Measurements from ENCODE around the gene AOAH. TPM values are rescaled to one million over a fixed set of nuclear protein-coding genes. Genes with fewer than 3 reads are reported as not detected.

AOAH gene
- total and polyA plus RNA-seq, 9 of the 15 experiments (the other 6 are each of a cell fraction or from before 2014, with no cell fraction given), result not detected

DNA sequence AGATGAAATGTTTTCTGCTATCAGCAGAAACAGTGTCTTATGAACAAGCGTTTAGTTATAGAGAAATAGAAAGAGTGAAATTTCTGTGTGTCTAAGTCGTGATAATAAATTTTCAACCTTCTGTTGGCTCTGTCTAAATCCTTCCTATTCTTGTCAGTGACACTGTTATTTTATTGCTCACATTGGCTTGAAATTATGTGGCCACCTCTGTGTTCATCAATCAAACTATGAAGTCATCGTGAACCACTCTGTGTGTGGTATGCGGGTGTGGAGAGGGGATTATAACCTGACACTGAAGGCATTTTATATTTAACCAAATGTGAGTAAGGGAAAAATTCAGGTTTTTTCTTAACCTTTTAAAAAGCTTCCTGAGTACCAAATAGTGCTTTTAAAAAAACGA is 12.3 kb downstream of the AOAH start:
- WGBS (ENCODE audit: insufficient coverage, low coverage, missing lambda C conversion rate), result 0% methylated on average over 5 of the region's 5 CpGs
- Histone ChIP-seq H3K4me1 (replicated peaks in 1 of 2; ENCODE audit: control insufficient read depth in 2 of 2, insufficient read depth in 2 of 2, low read length in 2 of 2) (no peaks in the 10 kb centered on the region), H3K36me3 (ENCODE audit: control insufficient read depth, insufficient read depth, low read length) (no peaks in the 10 kb centered on the region), H3K79me2 (ENCODE audit: control insufficient read depth, insufficient read depth, low read length) (no peaks in the 10 kb centered on the region), H3K4me2 (ENCODE audit: insufficient read depth, low read length) (no peak overlapping the region), H2AFZ (ENCODE audit: low read depth, low read length) (no peak overlapping the region), H3K9me1 (ENCODE audit: control insufficient read depth, insufficient read depth, low read length) (no peaks in the 10 kb centered on the region), H3K9ac (ENCODE audit: insufficient read depth in 1 of 2, low read depth in 2 of 2, low read length in 2 of 2) (no peak overlapping the region), H4K20me1 (replicated peaks; ENCODE audit: control insufficient read depth, insufficient read depth, low read length) (no peaks in the 10 kb centered on the region), H3K4me3 (no peak overlapping the region), H3K27me3 (ENCODE audit: control insufficient read depth in 2 of 2, insufficient read depth in 2 of 2, low read length in 2 of 2) (no peaks in the 10 kb centered on the region; a peak in 1 of 5 replicates), H3K9me3 (replicated peaks; ENCODE audit: control insufficient read depth, insufficient read depth, low read depth, low read length) (no peaks in the 10 kb centered on the region), H3K27ac (ENCODE audit: extremely low read depth, low read depth, low read length) (no peak overlapping the region)
- intact Hi-C loops (cut with micrococcal nuclease), result no loop called here
- FAIRE-seq (no peak), DNase-seq (ENCODE audit: extremely low read depth in 1 of 4, low spot score in 3 of 4) (no peak), ATAC-seq (no peak)
- in situ Hi-C loops (cut with MboI), result no loop called here
- TF ChIP-seq PRPF4 (IDR thresholded peaks at IDR 0.05; ENCODE audit: insufficient read depth, low read depth, low read length, poor library complexity, severe bottlenecking) (no peak), EZH2 (IDR thresholded peaks at IDR 0.05; ENCODE audit: borderline replicate concordance, low read depth, low read length) (no peak), RFX1 (IDR thresholded peaks at IDR 0.05) (no peak), MAFK (IDR thresholded peaks at IDR 0.05; ENCODE audit: low read length) (no peak), LCOR (CRISPR knock-in tag; IDR thresholded peaks at IDR 0.05) (no peak)
- TF ChIP-seq, protein P1, sequence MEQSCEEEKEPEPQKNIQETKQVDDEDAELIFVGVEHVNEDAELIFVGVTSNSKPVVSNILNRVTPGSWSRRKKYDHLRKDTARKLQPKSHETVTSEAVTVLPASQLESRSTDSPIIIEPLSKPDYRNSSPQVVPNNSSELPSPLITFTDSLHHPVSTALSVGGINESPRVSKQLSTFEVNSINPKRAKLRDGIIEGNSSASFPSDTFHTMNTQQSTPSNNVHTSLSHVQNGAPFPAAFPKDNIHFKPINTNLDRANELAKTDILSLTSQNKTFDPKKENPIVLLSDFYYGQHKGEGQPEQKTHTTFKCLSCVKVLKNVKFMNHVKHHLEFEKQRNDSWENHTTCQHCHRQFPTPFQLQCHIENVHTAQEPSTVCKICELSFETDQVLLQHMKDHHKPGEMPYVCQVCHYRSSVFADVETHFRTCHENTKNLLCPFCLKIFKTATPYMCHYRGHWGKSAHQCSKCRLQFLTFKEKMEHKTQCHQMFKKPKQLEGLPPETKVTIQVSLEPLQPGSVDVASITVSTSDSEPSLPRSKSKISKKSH (CRISPR knock-in tag; IDR thresholded peaks at IDR 0.05), result no peak
- TF ChIP-seq, protein P2, sequence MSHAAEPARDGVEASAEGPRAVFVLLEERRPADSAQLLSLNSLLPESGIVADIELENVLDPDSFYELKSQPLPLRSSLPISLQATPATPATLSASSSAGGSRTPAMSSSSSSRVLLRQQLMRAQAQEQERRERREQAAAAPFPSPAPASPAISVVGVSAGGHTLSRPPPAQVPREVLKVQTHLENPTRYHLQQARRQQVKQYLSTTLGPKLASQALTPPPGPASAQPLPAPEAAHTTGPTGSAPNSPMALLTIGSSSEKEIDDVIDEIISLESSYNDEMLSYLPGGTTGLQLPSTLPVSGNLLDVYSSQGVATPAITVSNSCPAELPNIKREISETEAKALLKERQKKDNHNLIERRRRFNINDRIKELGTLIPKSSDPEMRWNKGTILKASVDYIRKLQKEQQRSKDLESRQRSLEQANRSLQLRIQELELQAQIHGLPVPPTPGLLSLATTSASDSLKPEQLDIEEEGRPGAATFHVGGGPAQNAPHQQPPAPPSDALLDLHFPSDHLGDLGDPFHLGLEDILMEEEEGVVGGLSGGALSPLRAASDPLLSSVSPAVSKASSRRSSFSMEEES (CRISPR knock-in tag; IDR thresholded peaks at IDR 0.05), result no peak
- TF ChIP-seq, protein P3, sequence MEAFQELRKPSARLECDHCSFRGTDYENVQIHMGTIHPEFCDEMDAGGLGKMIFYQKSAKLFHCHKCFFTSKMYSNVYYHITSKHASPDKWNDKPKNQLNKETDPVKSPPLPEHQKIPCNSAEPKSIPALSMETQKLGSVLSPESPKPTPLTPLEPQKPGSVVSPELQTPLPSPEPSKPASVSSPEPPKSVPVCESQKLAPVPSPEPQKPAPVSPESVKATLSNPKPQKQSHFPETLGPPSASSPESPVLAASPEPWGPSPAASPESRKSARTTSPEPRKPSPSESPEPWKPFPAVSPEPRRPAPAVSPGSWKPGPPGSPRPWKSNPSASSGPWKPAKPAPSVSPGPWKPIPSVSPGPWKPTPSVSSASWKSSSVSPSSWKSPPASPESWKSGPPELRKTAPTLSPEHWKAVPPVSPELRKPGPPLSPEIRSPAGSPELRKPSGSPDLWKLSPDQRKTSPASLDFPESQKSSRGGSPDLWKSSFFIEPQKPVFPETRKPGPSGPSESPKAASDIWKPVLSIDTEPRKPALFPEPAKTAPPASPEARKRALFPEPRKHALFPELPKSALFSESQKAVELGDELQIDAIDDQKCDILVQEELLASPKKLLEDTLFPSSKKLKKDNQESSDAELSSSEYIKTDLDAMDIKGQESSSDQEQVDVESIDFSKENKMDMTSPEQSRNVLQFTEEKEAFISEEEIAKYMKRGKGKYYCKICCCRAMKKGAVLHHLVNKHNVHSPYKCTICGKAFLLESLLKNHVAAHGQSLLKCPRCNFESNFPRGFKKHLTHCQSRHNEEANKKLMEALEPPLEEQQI (IDR thresholded peaks at IDR 0.05), result no peak
- BruUV-seq (replicated peaks), result no TSS peak
- ChIA-PET POLR2A (no interaction called here), CTCF (ENCODE audit: low intra/inter-chr PET ratio) (no interaction called here)
